IPS-15b (cell line): ENCODE measurements around the gene MINDY2.
"Not testable (repeated sequence)": the region's sequence is repeated elsewhere in the genome, so short reads cannot be mapped to it uniquely, and the experiment has no call there.

Source experiments
- H3K27me3 ChIP-seq: one replicate; pipeline ENCODE4 v1.6.1; 2013; ENCODE audit warnings: low read length; ENCODE audit not compliant: control insufficient read depth, insufficient read depth
- H3K36me3 ChIP-seq: one replicate; pipeline ENCODE4 v1.6.1; 2013; ENCODE audit warnings: low read length; ENCODE audit not compliant: control insufficient read depth, insufficient read depth
- H3K4me1 ChIP-seq: one replicate; pipeline ENCODE4 v1.6.1; 2013; ENCODE audit warnings: mild to moderate bottlenecking, low read length; ENCODE audit not compliant: control insufficient read depth, insufficient read depth
- H3K4me3 ChIP-seq: one replicate; pipeline ENCODE4 v1.5.1; 2013; ENCODE audit warnings: low read depth, low read length
- H3K9ac ChIP-seq: one replicate; pipeline ENCODE4 v1.6.1; 2013; ENCODE audit warnings: low read depth, mild to moderate bottlenecking, low read length
- H3K9me3 ChIP-seq: one replicate; pipeline ENCODE4 v1.6.1; 2013; ENCODE audit warnings: mild to moderate bottlenecking, low read length; ENCODE audit not compliant: control insufficient read depth, insufficient read depth

Gene MINDY2

GRCh38 chr15:58760385-58761009 is 10.6 kb upstream of the MINDY2 start:
- Histone ChIP-seq H3K36me3 (no peaks in the 10 kb centered on the region), H3K9ac (no peak overlapping the region), H3K4me1 (no peaks in the 10 kb centered on the region), H3K4me3 (no peak overlapping the region), H3K27me3 (no peaks in the 10 kb centered on the region), H3K9me3 (no peaks in the 10 kb centered on the region)

DNA sequence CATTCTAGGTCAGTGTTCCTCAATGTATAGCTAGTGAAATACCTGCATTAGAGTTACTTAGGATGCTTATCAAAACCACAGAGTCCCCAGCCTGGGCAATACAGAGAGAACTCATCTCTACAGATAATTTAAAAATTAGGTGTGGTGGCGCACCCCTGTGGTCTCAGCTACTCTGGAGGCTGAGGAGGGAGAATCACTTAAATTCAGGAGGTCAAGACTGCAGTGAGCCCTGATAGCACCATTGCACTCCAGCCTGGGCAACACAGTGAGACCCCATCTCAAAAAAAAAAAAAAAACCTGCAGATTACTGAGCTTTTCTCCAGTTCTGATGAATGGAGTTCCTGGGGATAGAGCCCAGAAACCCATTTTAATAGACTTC is 10.1 kb upstream of the MINDY2 start:
- H3K9me3 ChIP-seq: no peaks in the 10 kb centered on the region
- no peaks in the 10 kb centered on the region for H3K36me3 ChIP-seq
- no peaks in the 10 kb centered on the region for H3K27me3 ChIP-seq
- H3K4me3 ChIP-seq: no peak overlapping the region
- no peaks in the 10 kb centered on the region for H3K4me1 ChIP-seq
- H3K9ac ChIP-seq: no peak overlapping the region

DNA sequence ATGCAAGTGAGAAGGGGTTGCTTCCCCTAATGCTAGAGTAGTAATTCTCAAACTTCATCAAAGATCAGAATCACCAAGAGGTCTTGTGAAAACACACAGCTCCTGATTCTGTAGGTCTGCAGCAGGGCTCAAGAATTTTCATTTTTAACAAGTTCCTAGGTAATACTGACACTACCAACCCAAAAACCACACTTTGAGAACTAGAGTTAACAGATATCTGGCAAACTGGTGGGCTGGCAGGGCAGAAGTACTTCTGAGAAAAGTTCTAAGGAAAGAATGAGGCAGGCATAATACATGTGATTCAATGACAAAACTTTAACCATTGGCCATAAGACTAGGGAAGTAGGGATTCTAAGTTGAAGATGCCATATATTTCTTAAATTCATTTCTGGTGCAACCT is 8.8 kb upstream of the MINDY2 start:
- Histone ChIP-seq H3K9me3 (no peaks in the 10 kb centered on the region), H3K4me3 (no peak overlapping the region), H3K9ac (no peak overlapping the region), H3K4me1 (no peaks in the 10 kb centered on the region), H3K27me3 (no peaks in the 10 kb centered on the region), H3K36me3 (no peaks in the 10 kb centered on the region)

DNA sequence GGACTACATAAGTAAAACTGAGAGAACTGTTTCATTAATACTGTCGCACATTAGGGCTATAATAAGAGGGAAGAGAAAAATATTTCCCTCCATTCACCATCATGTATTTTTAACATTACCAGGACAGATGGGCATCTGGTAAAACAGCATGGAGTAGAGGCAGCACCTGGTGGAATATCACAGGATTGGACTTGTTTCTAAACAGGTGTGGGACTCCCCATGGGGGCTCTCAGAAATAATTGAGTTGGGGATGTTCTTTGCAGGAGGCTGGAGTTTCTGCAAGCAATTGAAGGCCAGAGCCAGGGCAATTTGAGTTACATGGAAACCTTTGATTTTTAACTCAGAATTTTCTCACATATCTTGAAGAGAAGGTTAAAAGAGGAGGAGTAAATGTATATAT is 8.4 kb upstream of the MINDY2 start:
- H3K9me3 ChIP-seq: no peaks in the 10 kb centered on the region
- no peak overlapping the region for H3K9ac ChIP-seq
- H3K4me3 ChIP-seq: no peak overlapping the region
- no peaks in the 10 kb centered on the region for H3K4me1 ChIP-seq
- H3K27me3 ChIP-seq: no peaks in the 10 kb centered on the region
- H3K36me3 ChIP-seq: no peaks in the 10 kb centered on the region

- Histone ChIP-seq H3K9me3 (no peaks in the 10 kb centered on the region), H3K27me3 (no peaks in the 10 kb centered on the region), H3K9ac (no peak overlapping the region), H3K4me1 (no peaks in the 10 kb centered on the region), H3K4me3 (no peak overlapping the region), H3K36me3 (no peaks in the 10 kb centered on the region)
These were observed 6.6 kb upstream of the MINDY2 start for GRCh38 chr15:58764468-58764867.

GRCh38 chr15:58766290-58766689 is 4.8 kb upstream of the MINDY2 start:
- Histone ChIP-seq H3K9me3 (no peaks in the 10 kb centered on the region), H3K9ac (no peak overlapping the region), H3K4me3 (no peak overlapping the region), H3K4me1 (peaks cover 4% of the 10 kb centered on the region), H3K36me3 (no peaks in the 10 kb centered on the region), H3K27me3 (no peaks in the 10 kb centered on the region)

DNA sequence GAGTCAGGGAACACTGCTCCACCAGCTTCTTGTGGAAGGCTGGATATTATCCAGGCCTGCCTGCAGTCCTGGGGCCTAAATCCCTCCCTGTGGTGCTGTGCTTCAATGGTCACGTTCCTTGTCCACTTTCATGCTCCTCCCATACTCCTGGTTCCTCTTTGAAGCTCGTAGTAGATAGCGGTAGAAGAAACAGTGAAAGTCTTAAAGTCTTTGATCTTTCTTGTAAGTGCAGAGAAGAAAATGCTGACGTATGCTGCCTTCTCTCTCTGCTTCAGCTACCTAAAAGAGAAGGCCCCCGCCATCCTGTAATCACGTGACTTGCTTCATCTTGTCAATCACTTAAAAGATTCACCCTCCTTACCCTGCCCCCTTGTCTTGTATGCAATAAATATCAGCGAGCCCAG is 2.5 kb upstream of the MINDY2 start:
- H3K36me3 ChIP-seq, H3K9me3 ChIP-seq, H3K4me3 ChIP-seq: not testable (repeated sequence)

DNA sequence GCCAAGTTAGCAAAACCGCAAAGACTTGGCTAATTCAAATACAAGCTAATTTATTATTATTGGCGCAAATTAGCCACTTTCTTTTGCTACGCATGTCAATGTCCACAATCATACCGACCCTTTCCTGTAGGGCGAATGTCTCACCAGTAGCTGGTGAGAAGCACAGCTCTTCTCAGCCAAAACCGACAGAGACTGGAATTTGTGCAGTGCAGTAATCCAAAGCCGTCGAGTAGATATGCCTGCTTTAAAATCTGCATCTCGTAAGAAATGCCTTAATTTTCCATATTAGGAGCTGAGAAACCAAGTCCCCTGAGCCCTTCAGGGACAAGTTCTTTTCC is 614 bp upstream of the MINDY2 start:
- H3K27me3 ChIP-seq: no peaks in the 10 kb centered on the region
- no peaks in the 10 kb centered on the region for H3K36me3 ChIP-seq
- H3K4me3 ChIP-seq: peak overlapping the region; percentile 94
- H3K9ac ChIP-seq: peak overlapping the region; percentile 70
- H3K4me1 ChIP-seq: peaks cover 7% of the 10 kb centered on the region
- no peaks in the 10 kb centered on the region for H3K9me3 ChIP-seq

More for the DNA sequence above, 2.5 kb upstream of the MINDY2 start:
- H3K9ac ChIP-seq, H3K4me1 ChIP-seq, H3K27me3 ChIP-seq: not testable (repeated sequence)

GRCh38 chr15:58771621-58772250 is 634 bp downstream of the MINDY2 start:
- no peaks in the 10 kb centered on the region for H3K9me3 ChIP-seq
- no peaks in the 10 kb centered on the region for H3K36me3 ChIP-seq
- peaks cover 7% of the 10 kb centered on the region for H3K4me1 ChIP-seq
- H3K4me3 ChIP-seq: peak overlapping the region; percentile 94
- H3K9ac ChIP-seq: peak overlapping the region; percentile 77
- H3K27me3 ChIP-seq: no peaks in the 10 kb centered on the region

- Histone ChIP-seq H3K36me3 (no peaks in the 10 kb centered on the region), H3K9me3 (no peaks in the 10 kb centered on the region), H3K27me3 (no peaks in the 10 kb centered on the region), H3K9ac (no peak overlapping the region), H3K4me1 (peaks cover 7% of the 10 kb centered on the region), H3K4me3 (peak overlapping the region; percentile 94)
These were observed 1.9 kb downstream of the MINDY2 start for GRCh38 chr15:58773024-58773423.

GRCh38 chr15:58775402-58775801 is 4.3 kb downstream of the MINDY2 start:
- H3K27me3 ChIP-seq: no peaks in the 10 kb centered on the region
- H3K4me1 ChIP-seq: peaks cover 4% of the 10 kb centered on the region
- no peak overlapping the region for H3K9ac ChIP-seq
- no peaks in the 10 kb centered on the region for H3K9me3 ChIP-seq
- no peaks in the 10 kb centered on the region for H3K36me3 ChIP-seq
- H3K4me3 ChIP-seq: no peak overlapping the region

DNA sequence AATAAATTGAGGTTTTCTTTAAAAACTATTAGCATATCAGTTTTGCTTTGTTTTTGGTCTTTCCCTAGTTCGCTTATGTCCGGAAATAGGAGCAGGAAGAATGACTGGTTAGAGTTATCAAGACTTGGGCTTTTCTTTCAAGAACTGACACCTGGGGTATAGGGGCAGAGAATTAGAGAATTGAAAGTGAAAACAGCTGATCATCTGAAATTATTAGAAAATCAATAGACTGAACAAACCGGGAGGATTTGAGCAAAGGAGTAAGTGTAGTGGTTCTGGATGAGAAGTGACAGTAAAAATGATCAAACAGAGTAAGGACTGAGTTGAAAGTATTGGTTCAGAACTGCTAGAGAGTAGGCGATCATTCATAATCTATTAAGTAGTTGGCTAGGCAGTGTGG is 6.0 kb downstream of the MINDY2 start:
- H3K4me3 ChIP-seq: no peak overlapping the region
- H3K9me3 ChIP-seq: no peaks in the 10 kb centered on the region
- H3K27me3 ChIP-seq: no peaks in the 10 kb centered on the region
- H3K9ac ChIP-seq: no peak overlapping the region
- peaks cover 3% of the 10 kb centered on the region for H3K4me1 ChIP-seq
- no peaks in the 10 kb centered on the region for H3K36me3 ChIP-seq
